Renal cortical epithelial cell (primary cell): Measurements from ENCODE around the gene DOCK8. TPM values are rescaled to one million over a fixed set of nuclear protein-coding genes. Genes with fewer than 3 reads are reported as not detected.
"Not testable (repeated sequence)": the region's sequence is repeated elsewhere in the genome, so short reads cannot be mapped to it uniquely, and the experiment has no call there.

Experiments
- DNase-seq: peaks from one replicate; pipeline ENCODE4 v3.0.0-alpha.2; 2011; ENCODE audit warnings: low read depth
- total RNA-seq: library from RNA; depleted of rRNA; stranded (reverse); fragments of >200 nt; gene quantifications from 2 replicates; pipeline ENCODE4 v1.2.3, GENCODE V29; 2014

The DOCK8 gene
- total RNA-seq, 1 donor from 2014 or later = 0.85 TPM

- DNase-seq = peak; percentile 69
Measured at GRCh38 chr9:224582-225520, 10.2 kb downstream of the DOCK8 start.

- DNase-seq = no peak
Measured at GRCh38 chr9:227860-228259, 13.2 kb downstream of the DOCK8 start.

- no peak for DNase-seq
Measured at GRCh38 chr9:228929-229695, 14.4 kb downstream of the DOCK8 start.

- DNase-seq = not testable (repeated sequence)
Measured at GRCh38 chr9:231625-232024, 17.0 kb downstream of the DOCK8 start.

- DNase-seq = not testable (repeated sequence)
Measured at GRCh38 chr9:233708-234107, 19.0 kb downstream of the DOCK8 start.

- no peak for DNase-seq
Measured at GRCh38 chr9:237141-237857, 22.6 kb downstream of the DOCK8 start.

GRCh38 chr9:237858-238345, 23.2 kb downstream of the DOCK8 start:
- DNase-seq = no peak

- no peak for DNase-seq
Measured at GRCh38 chr9:242461-243080, 27.9 kb downstream of the DOCK8 start.

- no peak for DNase-seq
Measured at GRCh38 chr9:248278-248961, 33.8 kb downstream of the DOCK8 start.

GRCh38 chr9:249025-249424, 34.4 kb downstream of the DOCK8 start:
- peak; percentile 30 for DNase-seq

- DNase-seq = peak; percentile 72
Measured at GRCh38 chr9:250039-250438, 35.4 kb downstream of the DOCK8 start.

GRCh38 chr9:250625-251024, 36.0 kb downstream of the DOCK8 start:
- DNase-seq = no peak

- DNase-seq = no peak
Measured at GRCh38 chr9:251398-251797, 36.7 kb downstream of the DOCK8 start.

GRCh38 chr9:253539-253938, 38.9 kb downstream of the DOCK8 start:
- no peak for DNase-seq

GRCh38 chr9:254516-254915, 39.9 kb downstream of the DOCK8 start:
- peak; percentile 88 for DNase-seq

GRCh38 chr9:257957-258356, 43.3 kb downstream of the DOCK8 start:
- no peak for DNase-seq

GRCh38 chr9:259405-260404, 45.0 kb downstream of the DOCK8 start:
- peak; percentile 22 for DNase-seq

GRCh38 chr9:264231-264630, 49.6 kb downstream of the DOCK8 start:
- DNase-seq = no peak

- peak; percentile 60 for DNase-seq
Measured at GRCh38 chr9:265209-265870, 50.7 kb downstream of the DOCK8 start.
